ENCODE results near the gene MORN1. TPM values are rescaled to one million over a fixed set of nuclear protein-coding genes. Genes with fewer than 3 reads are reported as not detected.

Gene MORN1
- total RNA-seq, 1 experiment from 2014 or later, result 47.8 TPM

DNA sequence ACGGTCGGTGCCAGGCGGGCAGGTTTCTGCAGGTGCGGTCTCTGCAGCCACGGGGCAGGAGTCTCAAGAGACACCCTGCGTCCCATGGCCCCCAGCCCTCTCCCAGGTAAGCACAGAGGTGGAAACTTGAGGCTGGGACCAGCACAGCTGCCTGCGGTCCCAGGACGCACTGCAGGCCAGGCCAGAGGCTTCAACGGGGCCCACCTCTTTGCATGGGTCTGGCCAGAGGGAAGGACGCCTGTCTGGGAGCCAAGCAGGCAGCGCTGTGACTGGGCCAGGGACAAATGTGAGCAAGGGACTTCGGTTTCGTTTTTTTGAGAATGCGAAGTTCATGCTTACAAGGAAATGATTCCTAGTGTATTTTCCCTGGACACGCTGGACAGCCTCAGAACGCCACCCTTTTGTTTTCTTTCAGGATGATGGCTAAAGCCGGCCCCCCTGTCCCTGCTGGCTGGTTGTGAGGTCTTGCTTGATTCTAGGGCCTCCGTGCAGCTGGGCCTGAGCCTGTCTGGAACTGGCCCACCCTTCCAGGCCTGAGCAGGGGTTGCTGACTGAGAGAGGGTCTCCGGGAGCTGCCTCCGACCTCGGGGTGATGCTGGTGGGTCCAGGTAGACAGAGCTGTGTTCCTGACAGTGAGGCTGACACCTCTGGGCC lies 38.3 kb downstream of the MORN1 start:
- intact Hi-C loops (cut with micrococcal nuclease; ENCODE audit: unreplicated experiment), result no loop called here
- Histone ChIP-seq H3K4me1 (replicated peaks; ENCODE audit: insufficient read depth) (no peaks in the 10 kb centered on the region), H3K4me3 (no peak overlapping the region), H3K27me3 (ENCODE audit: insufficient read depth, low read depth) (no peaks in the 10 kb centered on the region), H3F3A (ENCODE audit: insufficient read depth, low read depth) (peaks cover 8% of the 10 kb centered on the region; the same call in 1 of the 2 replicates), H3K4me2 (no peak overlapping the region), H4K20me1 (ENCODE audit: insufficient read depth) (no peaks in the 10 kb centered on the region), H3K36me3 (ENCODE audit: low read depth) (no peaks in the 10 kb centered on the region), H3K27ac (no peak overlapping the region), H3K79me2 (ENCODE audit: low read depth) (no peaks in the 10 kb centered on the region), H3K9me3 (ENCODE audit: insufficient read depth, low read depth) (no peaks in the 10 kb centered on the region), H2AFZ (no peak overlapping the region), H3K9me2 (ENCODE audit: insufficient read depth) (no peaks in the 10 kb centered on the region)
- TF ChIP-seq, protein P1, sequence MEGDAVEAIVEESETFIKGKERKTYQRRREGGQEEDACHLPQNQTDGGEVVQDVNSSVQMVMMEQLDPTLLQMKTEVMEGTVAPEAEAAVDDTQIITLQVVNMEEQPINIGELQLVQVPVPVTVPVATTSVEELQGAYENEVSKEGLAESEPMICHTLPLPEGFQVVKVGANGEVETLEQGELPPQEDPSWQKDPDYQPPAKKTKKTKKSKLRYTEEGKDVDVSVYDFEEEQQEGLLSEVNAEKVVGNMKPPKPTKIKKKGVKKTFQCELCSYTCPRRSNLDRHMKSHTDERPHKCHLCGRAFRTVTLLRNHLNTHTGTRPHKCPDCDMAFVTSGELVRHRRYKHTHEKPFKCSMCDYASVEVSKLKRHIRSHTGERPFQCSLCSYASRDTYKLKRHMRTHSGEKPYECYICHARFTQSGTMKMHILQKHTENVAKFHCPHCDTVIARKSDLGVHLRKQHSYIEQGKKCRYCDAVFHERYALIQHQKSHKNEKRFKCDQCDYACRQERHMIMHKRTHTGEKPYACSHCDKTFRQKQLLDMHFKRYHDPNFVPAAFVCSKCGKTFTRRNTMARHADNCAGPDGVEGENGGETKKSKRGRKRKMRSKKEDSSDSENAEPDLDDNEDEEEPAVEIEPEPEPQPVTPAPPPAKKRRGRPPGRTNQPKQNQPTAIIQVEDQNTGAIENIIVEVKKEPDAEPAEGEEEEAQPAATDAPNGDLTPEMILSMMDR (conservative IDR thresholded peaks at IDR 0.05), result no peak
- no peak for TF ChIP-seq EZH2 (IDR thresholded peaks at IDR 0.05; ENCODE audit: low read depth)
- ChIA-PET POLR2A (ENCODE audit: unreplicated experiment) (no interaction called here), CTCF (no interaction called here)
- no peak for DNase-seq
- no TSS peak for BruUV-seq (replicated peaks)

DNA sequence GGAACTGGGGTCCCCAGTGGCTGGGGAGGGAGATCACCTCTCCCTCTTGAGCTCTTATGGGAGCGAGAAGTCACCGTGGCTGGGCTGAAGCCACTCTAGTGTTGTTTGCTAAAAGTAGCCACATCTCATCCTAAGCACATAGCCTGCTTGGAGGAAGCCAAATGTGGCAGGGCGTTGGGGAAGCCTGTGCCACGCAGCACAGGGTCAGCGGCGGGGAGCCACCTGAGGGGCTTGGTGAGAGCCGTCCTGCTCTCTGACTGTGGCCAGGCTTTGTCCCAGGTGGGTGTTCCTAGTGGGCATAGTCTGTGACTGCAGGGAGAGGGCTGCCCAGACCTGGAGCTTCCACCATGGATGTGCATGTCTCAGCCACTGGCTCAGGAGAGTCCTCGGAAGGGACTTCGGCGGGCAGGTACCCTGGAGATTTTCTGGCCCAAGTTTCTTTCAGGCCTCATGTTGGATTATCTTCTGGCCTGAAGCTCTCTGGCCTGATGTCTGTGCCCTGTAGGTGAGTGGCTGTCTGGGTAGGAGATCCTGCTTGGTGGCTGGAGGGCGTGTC lies 38.9 kb downstream of the MORN1 start:
- Histone ChIP-seq H3K9me2 (ENCODE audit: insufficient read depth) (no peaks in the 10 kb centered on the region), H3K79me2 (ENCODE audit: low read depth) (no peaks in the 10 kb centered on the region), H3F3A (ENCODE audit: insufficient read depth, low read depth) (peaks cover 8% of the 10 kb centered on the region; the same call in 1 of the 2 replicates), H3K27ac (no peak overlapping the region), H2AFZ (no peak overlapping the region), H3K4me3 (no peak overlapping the region), H3K4me2 (no peak overlapping the region), H4K20me1 (ENCODE audit: insufficient read depth) (no peaks in the 10 kb centered on the region), H3K36me3 (ENCODE audit: low read depth) (no peaks in the 10 kb centered on the region), H3K9me3 (ENCODE audit: insufficient read depth, low read depth) (no peaks in the 10 kb centered on the region), H3K27me3 (ENCODE audit: insufficient read depth, low read depth) (no peaks in the 10 kb centered on the region), H3K4me1 (replicated peaks; ENCODE audit: insufficient read depth) (no peaks in the 10 kb centered on the region)
- no peak for DNase-seq
- intact Hi-C loops (cut with micrococcal nuclease; ENCODE audit: unreplicated experiment), result no loop called here
- no peak for TF ChIP-seq EZH2 (IDR thresholded peaks at IDR 0.05; ENCODE audit: low read depth)
- TF ChIP-seq, protein P1 (conservative IDR thresholded peaks at IDR 0.05), result no peak
- BruUV-seq (replicated peaks), result no TSS peak
- ChIA-PET CTCF (no interaction called here), POLR2A (ENCODE audit: unreplicated experiment) (no interaction called here)

DNA sequence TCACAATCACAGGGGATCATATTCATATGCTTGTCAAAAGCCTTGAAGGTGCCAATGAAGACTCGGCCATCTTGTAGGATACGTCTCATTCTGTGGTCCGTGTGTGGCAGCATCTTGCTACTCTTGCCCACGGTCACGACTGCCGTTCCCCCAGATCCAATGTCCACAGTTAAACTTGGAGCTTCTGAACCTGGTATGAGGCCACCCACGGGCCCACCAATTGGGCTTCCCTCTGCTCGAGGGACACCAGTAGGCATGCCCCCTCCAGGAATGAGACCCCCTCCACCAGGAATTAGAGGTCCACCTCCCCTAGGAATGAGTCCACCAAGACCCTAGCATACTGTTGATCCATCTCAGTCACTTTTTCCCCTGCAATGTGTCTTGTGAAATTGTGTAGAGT lies 39.6 kb downstream of the MORN1 start:
- CTCF ChIA-PET, result no interaction called here

More for the DNA sequence above, 39.6 kb downstream of the MORN1 start:
- DNase-seq, result no peak
- Histone ChIP-seq H3K9me2 (ENCODE audit: insufficient read depth) (no peaks in the 10 kb centered on the region), H3K27ac (no peak overlapping the region), H3K27me3 (ENCODE audit: insufficient read depth, low read depth) (no peaks in the 10 kb centered on the region), H3F3A (ENCODE audit: insufficient read depth, low read depth) (peaks cover 8% of the 10 kb centered on the region; the same call in 1 of the 2 replicates), H3K4me2 (no peak overlapping the region), H3K79me2 (ENCODE audit: low read depth) (no peaks in the 10 kb centered on the region), H4K20me1 (ENCODE audit: insufficient read depth) (no peaks in the 10 kb centered on the region), H3K36me3 (ENCODE audit: low read depth) (no peaks in the 10 kb centered on the region), H3K4me1 (replicated peaks; ENCODE audit: insufficient read depth) (no peaks in the 10 kb centered on the region), H3K4me3 (no peak overlapping the region), H3K9me3 (ENCODE audit: insufficient read depth, low read depth) (no peaks in the 10 kb centered on the region), H2AFZ (no peak overlapping the region)
- TF ChIP-seq, protein P1 (conservative IDR thresholded peaks at IDR 0.05), result no peak
- TF ChIP-seq EZH2 (IDR thresholded peaks at IDR 0.05; ENCODE audit: low read depth), result no peak
- BruUV-seq (replicated peaks), result no TSS peak
- intact Hi-C loops (cut with micrococcal nuclease; ENCODE audit: unreplicated experiment), result no loop called here
- POLR2A ChIA-PET (ENCODE audit: unreplicated experiment), result no interaction called here
